PFSK-1 (cell line): Measurements from ENCODE around the gene KERA. TPM values are rescaled to one million over a fixed set of nuclear protein-coding genes. Genes with fewer than 3 reads are reported as not detected.

Experiments
- FOXP2 ChIP-seq: optimal IDR thresholded peaks from 2 replicates; pipeline ENCODE3; 2011; ENCODE audit warnings: borderline replicate concordance, control low read depth, inconsistent platforms; ENCODE audit not compliant: insufficient read depth; ENCODE audit errors: extremely low read length, extremely low read depth
- POLR2AphosphoS5 ChIP-seq: IDR thresholded peaks from 2 replicates; pipeline ENCODE4 v1.6.1; 2012; ENCODE audit warnings: low read depth, mild to moderate bottlenecking, control low read depth, low read length, moderate library complexity
- SIN3A ChIP-seq: IDR thresholded peaks from 2 replicates; pipeline ENCODE4 v1.6.1; 2012; ENCODE audit warnings: mild to moderate bottlenecking, low read length, moderate library complexity, borderline replicate concordance; ENCODE audit not compliant: insufficient read depth
- TAF1 ChIP-seq: IDR thresholded peaks from 2 replicates; pipeline ENCODE4 v1.6.1; 2012; ENCODE audit warnings: low read length, control low read depth, borderline replicate concordance; ENCODE audit not compliant: insufficient read depth
- polyA plus RNA-seq: library from polyadenylated mRNA; unstranded; fragments of >200 nt; gene quantifications from one replicate; pipeline ENCODE4 v1.2.1, GENCODE V29; 2012; ENCODE audit warnings: low read depth, missing spikeins; ENCODE audit not compliant: insufficient read length
- TF ChIP-seq, protein P1 (sequence below), 2 experiments: IDR thresholded peaks; 2 replicates each; pipeline versions ENCODE4 v1.6.1 to v1.8.0; 2011 to 2012; ENCODE audit warnings: low read depth in 2 of 2, low read length in 2 of 2, control low read depth in 1 of 2, inconsistent platforms in 1 of 2, mild to moderate bottlenecking in 1 of 2, moderate library complexity in 1 of 2; ENCODE audit not compliant: insufficient read depth in 1 of 2

KERA gene, protein sequence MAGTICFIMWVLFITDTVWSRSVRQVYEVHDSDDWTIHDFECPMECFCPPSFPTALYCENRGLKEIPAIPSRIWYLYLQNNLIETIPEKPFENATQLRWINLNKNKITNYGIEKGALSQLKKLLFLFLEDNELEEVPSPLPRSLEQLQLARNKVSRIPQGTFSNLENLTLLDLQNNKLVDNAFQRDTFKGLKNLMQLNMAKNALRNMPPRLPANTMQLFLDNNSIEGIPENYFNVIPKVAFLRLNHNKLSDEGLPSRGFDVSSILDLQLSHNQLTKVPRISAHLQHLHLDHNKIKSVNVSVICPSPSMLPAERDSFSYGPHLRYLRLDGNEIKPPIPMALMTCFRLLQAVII
- polyA plus RNA-seq = not detected

DNA sequence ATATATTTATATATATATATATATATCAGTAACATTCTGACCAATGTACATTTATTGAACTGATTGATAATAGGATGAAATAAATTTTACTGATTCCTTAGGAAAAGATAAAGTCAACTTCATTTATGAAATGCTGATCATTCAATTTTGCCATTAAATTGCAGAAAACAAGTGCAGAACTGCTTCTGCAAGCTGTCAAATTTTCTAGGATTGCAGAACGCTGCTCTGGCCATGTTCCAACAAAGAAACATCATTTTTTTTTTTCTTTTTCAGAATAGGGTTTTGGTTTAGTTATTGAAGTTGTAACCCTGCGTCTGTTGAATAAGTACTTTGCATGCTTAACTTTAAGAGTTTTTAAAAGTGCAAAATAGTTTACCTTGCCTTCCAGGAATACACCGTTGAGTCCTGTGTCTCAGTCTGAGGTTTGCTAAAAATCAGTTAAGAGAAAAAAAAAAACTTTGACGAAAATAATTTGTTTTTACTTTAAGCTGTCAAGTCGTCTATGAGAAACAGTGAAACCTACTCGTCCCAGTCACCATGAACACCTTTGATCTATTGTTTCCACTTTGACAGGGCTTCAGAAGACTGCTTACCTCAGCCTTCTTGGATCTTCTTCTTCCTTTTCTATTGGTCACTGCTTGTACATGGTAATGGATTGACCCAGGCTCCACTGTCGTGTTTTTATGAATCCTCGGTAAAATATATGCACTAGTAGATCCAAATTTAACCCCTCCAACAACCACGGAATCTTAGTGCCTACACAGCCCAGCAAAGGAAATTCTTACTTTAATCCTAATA is at the start of gene KERA:
Gene KERA (minus strand): TSS at position 657 of the 798 bp plus-strand sequence. CDS start 1,743 bp downstream, outside the sequence.
- TF ChIP-seq SIN3A (no peak), FOXP2 (no peak), POLR2AphosphoS5 (no peak), TAF1 (no peak)
- TF ChIP-seq, protein P1, sequence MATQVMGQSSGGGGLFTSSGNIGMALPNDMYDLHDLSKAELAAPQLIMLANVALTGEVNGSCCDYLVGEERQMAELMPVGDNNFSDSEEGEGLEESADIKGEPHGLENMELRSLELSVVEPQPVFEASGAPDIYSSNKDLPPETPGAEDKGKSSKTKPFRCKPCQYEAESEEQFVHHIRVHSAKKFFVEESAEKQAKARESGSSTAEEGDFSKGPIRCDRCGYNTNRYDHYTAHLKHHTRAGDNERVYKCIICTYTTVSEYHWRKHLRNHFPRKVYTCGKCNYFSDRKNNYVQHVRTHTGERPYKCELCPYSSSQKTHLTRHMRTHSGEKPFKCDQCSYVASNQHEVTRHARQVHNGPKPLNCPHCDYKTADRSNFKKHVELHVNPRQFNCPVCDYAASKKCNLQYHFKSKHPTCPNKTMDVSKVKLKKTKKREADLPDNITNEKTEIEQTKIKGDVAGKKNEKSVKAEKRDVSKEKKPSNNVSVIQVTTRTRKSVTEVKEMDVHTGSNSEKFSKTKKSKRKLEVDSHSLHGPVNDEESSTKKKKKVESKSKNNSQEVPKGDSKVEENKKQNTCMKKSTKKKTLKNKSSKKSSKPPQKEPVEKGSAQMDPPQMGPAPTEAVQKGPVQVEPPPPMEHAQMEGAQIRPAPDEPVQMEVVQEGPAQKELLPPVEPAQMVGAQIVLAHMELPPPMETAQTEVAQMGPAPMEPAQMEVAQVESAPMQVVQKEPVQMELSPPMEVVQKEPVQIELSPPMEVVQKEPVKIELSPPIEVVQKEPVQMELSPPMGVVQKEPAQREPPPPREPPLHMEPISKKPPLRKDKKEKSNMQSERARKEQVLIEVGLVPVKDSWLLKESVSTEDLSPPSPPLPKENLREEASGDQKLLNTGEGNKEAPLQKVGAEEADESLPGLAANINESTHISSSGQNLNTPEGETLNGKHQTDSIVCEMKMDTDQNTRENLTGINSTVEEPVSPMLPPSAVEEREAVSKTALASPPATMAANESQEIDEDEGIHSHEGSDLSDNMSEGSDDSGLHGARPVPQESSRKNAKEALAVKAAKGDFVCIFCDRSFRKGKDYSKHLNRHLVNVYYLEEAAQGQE (IDR thresholded peaks at IDR 0.05; ENCODE audit: insufficient read depth in 1 of 2, low read depth in 2 of 2, low read length in 2 of 2) = no peak

DNA sequence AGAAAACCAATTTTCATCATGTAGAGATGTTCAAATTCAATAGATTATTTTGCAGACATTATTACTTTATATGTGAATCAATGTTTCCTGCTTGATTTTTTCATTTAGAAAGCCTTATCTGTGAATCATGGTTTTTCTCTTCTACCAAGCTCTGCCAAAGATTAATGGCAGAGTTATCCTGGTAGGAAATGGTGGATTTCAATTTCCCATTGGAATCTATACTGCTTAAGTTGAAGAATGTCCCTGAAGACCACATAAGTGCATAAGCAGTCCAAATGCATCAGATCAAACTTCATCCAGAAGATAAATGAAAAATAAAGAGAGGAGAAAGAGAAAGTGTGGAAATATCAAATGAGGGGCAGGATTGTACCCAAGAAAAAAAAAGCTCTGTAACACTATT is 48.5 kb upstream of the KERA start:
- TF ChIP-seq SIN3A = no peak
- TF ChIP-seq, protein P1 (IDR thresholded peaks at IDR 0.05; ENCODE audit: insufficient read depth in 1 of 2, low read depth in 2 of 2, low read length in 2 of 2) = no peak

DNA sequence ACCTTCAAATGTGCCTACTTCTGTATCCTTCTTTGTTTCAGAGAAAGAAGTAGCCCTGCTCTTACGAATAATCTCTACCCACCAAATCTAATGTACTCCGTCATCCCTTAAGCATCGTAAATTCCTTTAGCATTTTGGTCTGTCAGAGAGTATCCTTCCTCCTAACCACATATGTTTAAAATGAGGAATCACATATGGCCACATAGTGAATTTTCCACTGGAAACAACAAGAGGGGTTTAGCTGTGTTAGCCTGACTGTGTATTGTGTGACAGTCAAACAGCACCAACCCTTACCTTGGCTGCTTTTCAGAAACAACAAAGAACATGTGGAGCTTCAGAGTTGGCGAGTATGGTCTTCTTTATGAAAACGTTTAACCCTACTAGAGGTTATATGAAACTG is 48.0 kb upstream of the KERA start:
- TF ChIP-seq POLR2AphosphoS5 (no peak), TAF1 (no peak), SIN3A (no peak), FOXP2 (no peak)
- TF ChIP-seq, protein P1 (IDR thresholded peaks at IDR 0.05; ENCODE audit: insufficient read depth in 1 of 2, low read depth in 2 of 2, low read length in 2 of 2) = no peak

DNA sequence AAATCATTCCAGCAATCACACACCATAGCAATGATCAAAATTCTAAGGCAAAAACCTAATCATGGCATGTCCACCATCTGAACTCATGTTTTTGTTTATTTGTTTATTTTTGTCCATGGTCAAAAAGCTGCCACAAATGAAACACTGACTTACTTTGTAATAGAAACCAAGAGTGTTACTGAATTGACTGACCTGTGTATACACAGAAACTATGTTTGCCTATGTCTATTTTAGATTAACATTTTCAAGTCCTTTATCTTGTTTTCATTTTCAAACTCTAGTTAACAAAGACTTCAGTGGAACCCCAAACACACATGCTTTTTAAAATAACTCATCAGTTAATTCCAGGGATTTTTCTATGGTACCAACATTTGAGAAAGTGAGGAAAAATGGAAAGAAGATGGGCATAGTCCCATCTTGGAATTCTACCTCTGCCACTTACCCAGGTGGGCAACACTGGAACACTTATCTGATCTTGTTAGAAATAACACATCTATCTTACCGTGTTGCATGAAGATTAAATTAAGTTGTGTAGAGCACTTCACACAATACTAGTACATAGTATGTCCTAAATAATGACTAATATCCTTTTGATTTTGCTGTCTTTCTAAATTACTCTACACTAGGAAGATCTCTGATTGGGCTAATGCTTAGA is 47.1 kb upstream of the KERA start:
- TF ChIP-seq, protein P1 (IDR thresholded peaks at IDR 0.05; ENCODE audit: insufficient read depth in 1 of 2, low read depth in 2 of 2, low read length in 2 of 2) = no peak
- TF ChIP-seq SIN3A (no peak), TAF1 (no peak), FOXP2 (no peak), POLR2AphosphoS5 (no peak)
